ENCODE results near the gene ANKRD10.

The ANKRD10 gene

DNA sequence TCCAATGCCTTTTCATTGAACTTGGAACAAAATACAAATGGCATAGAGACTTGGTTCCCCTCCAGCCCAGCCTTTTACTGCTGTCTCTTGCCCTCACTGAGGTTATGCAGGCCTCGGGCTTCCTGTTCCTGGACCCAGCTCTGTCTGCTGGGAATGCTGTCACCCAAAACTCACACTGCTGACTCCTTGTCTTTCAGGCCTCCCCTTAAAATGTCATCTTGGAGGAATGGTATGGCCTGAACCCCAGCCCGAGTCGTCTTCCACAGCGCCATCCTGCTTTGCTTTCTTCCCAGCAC is 9.7 kb upstream of the ANKRD10 start:
- no peak overlapping the region for H3K27ac ChIP-seq
- TF ChIP-seq ZFX (IDR thresholded peaks at IDR 0.05; ENCODE audit: borderline replicate concordance) = no peak
- TF ChIP-seq, protein P1, sequence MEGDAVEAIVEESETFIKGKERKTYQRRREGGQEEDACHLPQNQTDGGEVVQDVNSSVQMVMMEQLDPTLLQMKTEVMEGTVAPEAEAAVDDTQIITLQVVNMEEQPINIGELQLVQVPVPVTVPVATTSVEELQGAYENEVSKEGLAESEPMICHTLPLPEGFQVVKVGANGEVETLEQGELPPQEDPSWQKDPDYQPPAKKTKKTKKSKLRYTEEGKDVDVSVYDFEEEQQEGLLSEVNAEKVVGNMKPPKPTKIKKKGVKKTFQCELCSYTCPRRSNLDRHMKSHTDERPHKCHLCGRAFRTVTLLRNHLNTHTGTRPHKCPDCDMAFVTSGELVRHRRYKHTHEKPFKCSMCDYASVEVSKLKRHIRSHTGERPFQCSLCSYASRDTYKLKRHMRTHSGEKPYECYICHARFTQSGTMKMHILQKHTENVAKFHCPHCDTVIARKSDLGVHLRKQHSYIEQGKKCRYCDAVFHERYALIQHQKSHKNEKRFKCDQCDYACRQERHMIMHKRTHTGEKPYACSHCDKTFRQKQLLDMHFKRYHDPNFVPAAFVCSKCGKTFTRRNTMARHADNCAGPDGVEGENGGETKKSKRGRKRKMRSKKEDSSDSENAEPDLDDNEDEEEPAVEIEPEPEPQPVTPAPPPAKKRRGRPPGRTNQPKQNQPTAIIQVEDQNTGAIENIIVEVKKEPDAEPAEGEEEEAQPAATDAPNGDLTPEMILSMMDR (IDR thresholded peaks at IDR 0.05) = no peak

DNA sequence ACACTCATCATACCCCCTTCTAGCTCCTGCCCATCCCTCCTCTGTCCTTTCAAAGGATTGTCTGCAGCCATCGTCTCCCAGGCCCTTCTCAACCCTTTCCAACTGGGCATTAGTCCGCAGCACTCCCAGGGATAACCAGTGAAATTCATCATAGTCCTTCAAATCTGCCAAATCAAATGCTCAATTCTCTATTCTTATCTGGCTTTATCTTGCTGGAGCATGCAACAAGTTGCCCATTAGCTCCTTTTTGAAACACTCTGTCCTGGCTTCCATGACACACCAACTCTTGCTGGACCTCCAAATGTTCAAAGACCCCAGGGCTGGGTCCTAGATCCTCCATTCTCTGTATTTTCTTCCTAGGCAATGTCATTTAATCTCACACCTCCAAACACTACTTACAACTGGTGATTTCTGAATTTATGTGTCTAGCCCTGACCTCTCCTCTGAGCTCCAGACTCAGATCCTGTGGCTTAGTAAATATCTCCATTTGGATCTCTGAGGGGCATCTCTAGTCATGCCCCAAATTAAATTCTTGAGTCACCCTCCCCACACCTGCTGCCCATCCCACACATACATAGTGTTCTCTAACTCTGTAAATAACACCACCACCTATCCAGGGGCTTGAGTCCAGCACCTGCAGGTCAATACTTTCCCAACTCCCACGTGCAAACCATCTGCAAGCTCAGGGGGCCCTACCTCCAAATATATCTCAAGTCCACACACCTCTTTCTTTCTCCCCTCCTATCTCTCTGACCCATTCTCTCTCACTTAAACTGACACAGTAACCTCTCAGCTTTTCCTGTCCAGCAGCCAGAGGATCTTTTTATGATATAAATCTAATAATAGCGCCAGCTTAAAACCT is 9.1 kb upstream of the ANKRD10 start:
- no peak for TF ChIP-seq ZFX (IDR thresholded peaks at IDR 0.05; ENCODE audit: borderline replicate concordance)
- TF ChIP-seq, protein P1 (IDR thresholded peaks at IDR 0.05) = no peak
- H3K27ac ChIP-seq = no peak overlapping the region

DNA sequence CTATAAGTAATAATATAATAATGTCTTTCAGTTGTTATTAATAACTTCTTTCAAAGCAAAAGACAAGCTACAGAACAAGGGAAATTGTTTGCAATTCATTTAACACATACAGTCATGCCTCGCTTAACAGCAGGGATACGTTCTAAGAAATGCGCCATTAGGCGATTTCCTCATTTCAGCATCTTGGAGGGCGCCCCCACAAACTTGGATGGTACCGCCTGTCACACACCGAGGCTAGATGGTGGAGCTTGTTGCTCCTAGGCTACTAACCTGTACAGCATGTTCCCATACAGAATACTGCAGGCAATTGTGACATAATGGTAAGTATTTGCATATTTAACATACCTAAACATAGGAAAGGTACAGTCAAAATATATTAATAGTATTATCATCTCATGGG is 8.2 kb upstream of the ANKRD10 start:
- H3K27ac ChIP-seq = no peak overlapping the region
- TF ChIP-seq, protein P1 (IDR thresholded peaks at IDR 0.05) = no peak
- TF ChIP-seq ZFX (IDR thresholded peaks at IDR 0.05; ENCODE audit: borderline replicate concordance) = no peak

DNA sequence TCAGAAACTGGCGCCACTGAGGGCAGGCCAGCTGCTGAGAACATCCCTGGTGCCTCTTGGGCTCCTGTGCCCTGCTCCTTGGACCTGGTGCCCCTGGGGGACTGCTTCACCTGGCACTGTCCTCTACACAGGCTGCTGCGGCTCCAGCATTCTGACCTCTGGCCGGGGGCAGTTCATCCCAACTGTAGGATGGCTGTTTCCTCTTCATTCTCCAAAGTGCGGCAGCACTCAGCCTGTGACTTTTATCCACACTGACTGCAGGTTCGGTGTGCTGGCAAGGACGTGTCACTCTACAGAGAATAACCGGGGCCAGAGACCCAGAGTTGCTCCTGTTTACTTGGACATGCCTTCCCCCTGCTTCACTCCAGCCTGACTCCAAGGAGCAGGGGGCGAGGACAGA is 7.6 kb upstream of the ANKRD10 start:
- no peak for TF ChIP-seq ZFX (IDR thresholded peaks at IDR 0.05; ENCODE audit: borderline replicate concordance)
- TF ChIP-seq, protein P1 (IDR thresholded peaks at IDR 0.05) = no peak
- no peak overlapping the region for H3K27ac ChIP-seq

DNA sequence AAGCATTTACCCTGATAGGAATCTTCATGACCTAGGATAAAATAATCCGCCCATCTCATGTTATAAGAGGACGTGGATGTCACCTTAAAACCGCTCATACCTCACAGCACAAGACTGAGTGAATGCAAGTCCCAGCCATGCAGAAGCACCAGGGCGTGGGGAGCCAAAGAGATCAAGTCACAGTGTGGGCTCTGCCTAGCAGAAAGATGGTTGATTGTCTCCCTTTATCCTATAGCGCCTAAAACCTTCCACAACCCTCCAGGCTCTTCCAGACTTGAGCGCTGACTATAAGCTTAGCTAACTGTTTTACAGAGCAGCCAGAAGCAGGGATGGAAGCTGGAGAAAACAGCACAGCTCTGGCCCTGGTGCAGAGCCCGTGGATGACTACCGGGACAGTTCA is 6.8 kb upstream of the ANKRD10 start:
- no peak for TF ChIP-seq ZFX (IDR thresholded peaks at IDR 0.05; ENCODE audit: borderline replicate concordance)
- TF ChIP-seq, protein P1 (IDR thresholded peaks at IDR 0.05) = no peak
- no peak overlapping the region for H3K27ac ChIP-seq

DNA sequence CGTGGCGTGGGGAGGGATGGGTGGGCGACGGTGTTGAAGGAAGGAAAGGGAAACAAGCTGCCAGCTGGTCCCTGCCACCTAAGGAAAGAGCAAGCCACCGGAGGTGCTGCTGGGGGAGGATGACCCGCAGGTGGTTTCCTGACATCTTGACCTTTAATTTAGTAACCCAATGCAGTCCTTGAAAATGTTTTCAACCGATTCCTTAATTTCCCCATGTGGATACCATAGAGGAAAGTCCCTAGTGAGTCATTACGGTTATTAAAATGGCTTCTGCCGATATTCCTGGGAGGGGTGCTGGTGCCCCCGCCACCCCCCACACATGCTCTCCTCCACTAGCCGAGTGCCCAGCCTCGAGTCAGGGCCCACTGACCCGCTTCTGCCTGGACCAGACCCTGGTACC is 6.3 kb upstream of the ANKRD10 start:
- H3K27ac ChIP-seq = no peak overlapping the region
- no peak for TF ChIP-seq ZFX (IDR thresholded peaks at IDR 0.05; ENCODE audit: borderline replicate concordance)
- TF ChIP-seq, protein P1 (IDR thresholded peaks at IDR 0.05) = no peak

DNA sequence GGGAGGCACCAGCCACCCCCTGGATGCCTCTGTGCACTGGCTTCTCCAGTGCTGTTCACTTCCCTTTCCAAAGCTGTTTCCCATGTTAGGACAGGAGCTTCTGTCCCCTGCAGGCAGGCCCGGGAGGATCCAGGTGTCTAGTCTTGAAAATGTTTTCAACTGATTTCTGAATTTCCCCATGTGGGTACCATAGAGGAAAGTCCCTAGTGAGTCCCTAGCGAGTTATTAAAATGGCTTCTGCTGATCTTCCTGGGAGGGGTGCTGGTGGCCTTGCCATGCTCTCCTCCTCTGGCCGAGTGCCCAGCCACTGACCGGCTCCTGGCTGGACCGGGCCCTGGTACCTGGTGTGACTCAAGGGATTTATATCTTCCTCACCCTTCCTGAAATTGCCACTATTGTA is 5.2 kb upstream of the ANKRD10 start:
- no peak overlapping the region for H3K27ac ChIP-seq

More for the DNA sequence above, 5.2 kb upstream of the ANKRD10 start:
- TF ChIP-seq, protein P1 (IDR thresholded peaks at IDR 0.05) = no peak
- TF ChIP-seq ZFX (IDR thresholded peaks at IDR 0.05; ENCODE audit: borderline replicate concordance) = no peak

Data from 22Rv1 (cell line).